Caco-2 (cell line): ENCODE data around the gene PPARGC1A. TPM values are rescaled to one million over a fixed set of nuclear protein-coding genes. Genes with fewer than 3 reads are reported as not detected.

Experiments
- BruUV-seq: library from RNA; stranded (reverse); fragments of 400-500 nt; replicated peaks from 2 replicates; lab custom pipeline; 2021; lab: Mats Ljungman, UMichigan
- CTCF ChIA-PET: fragments of 300-600 bp; sonication (Branson Sonifier 250); formaldehyde crosslinking; loops from one replicate; lab custom pipeline; 2022; ENCODE audit warnings: antibody characterized with exemption; lab: Charles Lee
- POLR2A ChIA-PET: fragments of 300-600 bp; sonication (Branson Sonifier 250); formaldehyde crosslinking; loops from one replicate; lab custom pipeline; 2022; ENCODE audit warnings: antibody characterized with exemption; lab: Charles Lee
- DNase-seq, 2 experiments: peaks; one replicate each; pipeline versions ENCODE4 v3.0.0 to v3.0.0-alpha.2; 2020 to 2022
- H3K27me3 ChIP-seq: replicated peaks from 2 replicates; pipeline ENCODE4 v1.6.0; 2011; ENCODE audit warnings: low read length; ENCODE audit not compliant: control insufficient read depth, insufficient read depth
- H3K36me3 ChIP-seq: 2 replicates; pipeline ENCODE4 v1.5.1; 2011; ENCODE audit warnings: low read length; ENCODE audit not compliant: control insufficient read depth, insufficient read depth
- H3K4me1 ChIP-seq: fragments of 250-450 bp; sonication (Bioruptor Pico); 2 replicates; pipeline ENCODE4 v1.5.1; 2020; ENCODE audit warnings: mild to moderate bottlenecking
- H3K4me3 ChIP-seq: 2 replicates; pipeline ENCODE4 v1.5.1; 2011; ENCODE audit warnings: low read depth, mild to moderate bottlenecking, control low read depth, low read length
- H3K9me3 ChIP-seq: fragments of 250-450 bp; sonication (Bioruptor Pico); 2 replicates; pipeline ENCODE4 v1.5.1; 2020; ENCODE audit warnings: mild to moderate bottlenecking, moderate library complexity
- H3K27ac Mint-ChIP-seq: one replicate; pipeline ENCODE4 v1.8.0; 2022; ENCODE audit warnings: mixed read lengths; ENCODE audit not compliant: unreplicated experiment
- H3K27me3 Mint-ChIP-seq: one replicate; pipeline ENCODE4 v1.8.0; 2022; ENCODE audit warnings: mixed read lengths; ENCODE audit not compliant: insufficient read depth, unreplicated experiment
- H3K36me3 Mint-ChIP-seq: one replicate; pipeline ENCODE4 v1.8.0; 2022; ENCODE audit warnings: mild to moderate bottlenecking, mixed read lengths; ENCODE audit not compliant: insufficient read depth, unreplicated experiment
- H3K4me1 Mint-ChIP-seq: one replicate; pipeline ENCODE4 v1.8.0; 2022; ENCODE audit warnings: low read depth, mixed read lengths; ENCODE audit not compliant: unreplicated experiment
- H3K4me3 Mint-ChIP-seq: one replicate; pipeline ENCODE4 v1.8.0; 2022; ENCODE audit warnings: mild to moderate bottlenecking, moderate library complexity, mixed read lengths; ENCODE audit not compliant: unreplicated experiment
- H3K9me3 Mint-ChIP-seq: one replicate; pipeline ENCODE4 v1.8.0; 2022; ENCODE audit warnings: mixed read lengths; ENCODE audit not compliant: unreplicated experiment
- intact Hi-C: fragments of 100-400 bp; cut with micrococcal nuclease; formaldehyde crosslinking; loops from one replicate; pipeline ENCODE4 v1.10.0; 2022; ENCODE audit not compliant: unreplicated experiment
- total RNA-seq: library from RNA; stranded (reverse); gene quantifications from 2 replicates; pipeline ENCODE4 v1.2.3, GENCODE V29; 2022
- TF ChIP-seq, protein P1 (sequence below), 2 experiments: fragments of 200-600 bp in 1 of 2; IDR thresholded peaks; 1 replicate in 1 of 2; 2 replicates in 1 of 2; pipeline versions ENCODE4 v1.5.1 to v1.8.0; 2011 to 2022; ENCODE audit warnings: antibody characterized with exemption in 1 of 2, control low read depth in 1 of 2, inconsistent platforms in 1 of 2, low read depth in 1 of 2, low read length in 1 of 2, mild to moderate bottlenecking in 1 of 2, moderate library complexity in 1 of 2; ENCODE audit not compliant: insufficient read depth in 1 of 2, severe bottlenecking in 1 of 2, unreplicated experiment in 1 of 2

PPARGC1A gene
- total RNA-seq, 1 experiment from 2014 or later = not detected

DNA sequence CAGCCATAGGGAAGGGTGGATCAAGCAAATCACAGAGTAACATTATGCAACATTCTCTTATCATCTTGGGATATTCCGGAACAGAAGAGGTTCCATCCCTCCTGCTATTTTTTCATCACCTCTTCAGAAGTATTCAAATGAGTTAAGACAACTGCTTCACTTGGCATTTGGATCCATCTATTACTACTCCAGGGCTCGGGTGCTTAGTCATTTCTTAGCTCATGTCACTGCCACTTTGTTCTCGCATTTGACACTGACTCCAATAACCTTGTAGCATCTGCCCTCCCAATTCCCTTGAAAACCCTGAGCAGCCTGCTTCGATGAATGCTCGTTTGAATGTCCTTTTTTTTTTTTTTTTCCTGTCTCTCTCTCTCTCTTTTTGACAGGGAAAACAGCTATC, 114.9 kb downstream of the PPARGC1A start:
- intact Hi-C loops = loop anchor here (1.0 kb wide), 1 partner anchor 644 kb away; no protein-coding TSS in a partner anchor
- no peaks in the 10 kb centered on the region for H3K9me3 Mint-ChIP-seq
- CTCF ChIA-PET = no interaction called here

DNA sequence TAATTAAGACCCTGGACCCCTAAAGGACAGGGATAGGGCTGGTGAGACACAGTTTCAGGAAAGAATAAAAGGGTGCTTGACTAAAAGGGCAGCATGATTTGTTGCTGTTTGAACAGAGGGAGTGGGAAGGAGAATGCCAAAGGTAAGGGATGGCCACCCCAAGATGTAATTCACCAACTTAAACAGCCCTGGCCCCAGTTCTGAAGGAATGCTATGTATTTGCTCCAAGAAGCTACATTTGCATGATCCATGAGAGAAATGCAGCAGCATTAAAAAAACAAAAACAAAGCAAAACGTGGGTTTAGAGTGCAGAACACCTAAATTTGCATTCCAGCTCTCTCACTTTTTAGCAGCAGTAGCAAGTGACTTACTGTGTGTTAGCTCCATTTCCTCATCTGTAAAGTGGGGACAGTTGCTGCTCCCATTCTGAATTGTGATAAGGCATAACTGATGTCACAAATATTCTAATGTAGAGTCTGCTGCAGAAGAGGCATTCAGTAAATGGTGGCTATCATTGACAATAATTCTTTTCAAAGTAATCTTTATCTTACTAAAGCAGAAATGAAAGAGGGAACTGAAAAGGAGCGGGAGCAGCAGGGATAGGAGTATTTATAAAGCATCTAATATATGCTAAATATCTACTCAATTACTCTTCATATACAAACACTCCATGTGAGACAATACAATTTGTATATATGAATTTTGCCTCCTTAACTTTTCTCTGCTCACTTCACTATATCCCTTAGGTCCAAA, 115.8 kb downstream of the PPARGC1A start:
- ChIA-PET POLR2A (no interaction called here), CTCF (no interaction called here)
- no peaks in the 10 kb centered on the region for H3K27me3 Mint-ChIP-seq
- H3K27ac Mint-ChIP-seq = no peak overlapping the region
- H3K36me3 Mint-ChIP-seq = no peaks in the 10 kb centered on the region
- DNase-seq = no peak
- TF ChIP-seq, protein P1, sequence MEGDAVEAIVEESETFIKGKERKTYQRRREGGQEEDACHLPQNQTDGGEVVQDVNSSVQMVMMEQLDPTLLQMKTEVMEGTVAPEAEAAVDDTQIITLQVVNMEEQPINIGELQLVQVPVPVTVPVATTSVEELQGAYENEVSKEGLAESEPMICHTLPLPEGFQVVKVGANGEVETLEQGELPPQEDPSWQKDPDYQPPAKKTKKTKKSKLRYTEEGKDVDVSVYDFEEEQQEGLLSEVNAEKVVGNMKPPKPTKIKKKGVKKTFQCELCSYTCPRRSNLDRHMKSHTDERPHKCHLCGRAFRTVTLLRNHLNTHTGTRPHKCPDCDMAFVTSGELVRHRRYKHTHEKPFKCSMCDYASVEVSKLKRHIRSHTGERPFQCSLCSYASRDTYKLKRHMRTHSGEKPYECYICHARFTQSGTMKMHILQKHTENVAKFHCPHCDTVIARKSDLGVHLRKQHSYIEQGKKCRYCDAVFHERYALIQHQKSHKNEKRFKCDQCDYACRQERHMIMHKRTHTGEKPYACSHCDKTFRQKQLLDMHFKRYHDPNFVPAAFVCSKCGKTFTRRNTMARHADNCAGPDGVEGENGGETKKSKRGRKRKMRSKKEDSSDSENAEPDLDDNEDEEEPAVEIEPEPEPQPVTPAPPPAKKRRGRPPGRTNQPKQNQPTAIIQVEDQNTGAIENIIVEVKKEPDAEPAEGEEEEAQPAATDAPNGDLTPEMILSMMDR (IDR thresholded peaks at IDR 0.05; ENCODE audit: insufficient read depth in 1 of 2, low read depth in 1 of 2, low read length in 1 of 2, severe bottlenecking in 1 of 2, unreplicated experiment in 1 of 2) = no peak
- no peak overlapping the region for H3K4me3 Mint-ChIP-seq
- H3K4me3 ChIP-seq = no peak overlapping the region
- H3K9me3 Mint-ChIP-seq = no peaks in the 10 kb centered on the region
- H3K36me3 ChIP-seq = no peaks in the 10 kb centered on the region
- no peaks in the 10 kb centered on the region for H3K27me3 ChIP-seq
- no peaks in the 10 kb centered on the region for H3K9me3 ChIP-seq
- no TSS peak for BruUV-seq
- no peaks in the 10 kb centered on the region for H3K4me1 Mint-ChIP-seq
- H3K4me1 ChIP-seq = no peaks in the 10 kb centered on the region
- intact Hi-C loops = no loop called here

More for the DNA sequence above, 114.9 kb downstream of the PPARGC1A start:
- Mint-ChIP-seq H3K4me1 (no peaks in the 10 kb centered on the region), H3K27ac (no peak overlapping the region), H3K36me3 (no peaks in the 10 kb centered on the region), H3K27me3 (no peaks in the 10 kb centered on the region), H3K4me3 (no peak overlapping the region)
- no TSS peak for BruUV-seq
- DNase-seq = no peak
- TF ChIP-seq, protein P1 (IDR thresholded peaks at IDR 0.05; ENCODE audit: insufficient read depth in 1 of 2, low read depth in 1 of 2, low read length in 1 of 2, severe bottlenecking in 1 of 2, unreplicated experiment in 1 of 2) = no peak
- Histone ChIP-seq H3K27me3 (no peaks in the 10 kb centered on the region), H3K4me3 (no peak overlapping the region), H3K36me3 (no peaks in the 10 kb centered on the region), H3K4me1 (no peaks in the 10 kb centered on the region), H3K9me3 (no peaks in the 10 kb centered on the region)
- POLR2A ChIA-PET = no interaction called here

DNA sequence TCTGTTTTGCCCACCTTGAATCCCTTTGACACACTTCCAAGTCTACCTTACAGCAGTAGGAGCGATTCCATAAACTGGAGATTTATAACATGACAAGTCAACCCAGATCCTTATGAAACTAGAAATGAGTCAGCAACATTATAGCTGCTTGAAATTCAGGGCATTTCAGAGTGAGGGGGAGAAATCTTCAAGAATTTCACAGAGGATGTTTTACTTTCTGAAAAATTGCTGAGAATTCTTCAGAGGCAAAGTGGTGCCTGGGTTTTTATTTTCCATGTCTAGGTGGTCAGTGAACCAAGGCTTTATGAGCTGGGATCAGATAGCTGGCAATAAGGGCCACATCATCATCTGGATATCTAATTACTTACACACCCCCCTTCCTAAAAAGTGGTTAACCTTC, 119.8 kb downstream of the PPARGC1A start:
- Mint-ChIP-seq H3K4me3 (no peak overlapping the region), H3K27me3 (no peaks in the 10 kb centered on the region), H3K4me1 (no peaks in the 10 kb centered on the region), H3K36me3 (no peaks in the 10 kb centered on the region), H3K27ac (no peak overlapping the region), H3K9me3 (no peaks in the 10 kb centered on the region)
- no peak for DNase-seq
- no peaks in the 10 kb centered on the region for H3K27me3 ChIP-seq
- no peaks in the 10 kb centered on the region for H3K4me1 ChIP-seq
- TF ChIP-seq, protein P1 (IDR thresholded peaks at IDR 0.05; ENCODE audit: insufficient read depth in 1 of 2, low read depth in 1 of 2, low read length in 1 of 2, severe bottlenecking in 1 of 2, unreplicated experiment in 1 of 2) = no peak
- POLR2A ChIA-PET = no interaction called here
- no peaks in the 10 kb centered on the region for H3K36me3 ChIP-seq
- no TSS peak for BruUV-seq
- H3K4me3 ChIP-seq = no peak overlapping the region
- CTCF ChIA-PET = no interaction called here
- H3K9me3 ChIP-seq = no peaks in the 10 kb centered on the region
- intact Hi-C loops = no loop called here
